SJCRH30 (cell line): ENCODE measurements around the gene A3GALT2. TPM values are rescaled to one million over a fixed set of nuclear protein-coding genes. Genes with fewer than 3 reads are reported as not detected.

Experiments used
- DNase-seq, 2 experiments: peaks; one replicate each; pipeline ENCODE4 v3.0.0-alpha.2; 2015 to 2020
- H3K27ac ChIP-seq: fragments of 250-450 bp; sonication (Bioruptor Pico); 2 replicates; pipeline ENCODE4 v1.5.1; 2020; ENCODE audit warnings: mild to moderate bottlenecking, moderate library complexity
- H3K27me3 ChIP-seq: fragments of 250-450 bp; sonication (Bioruptor Pico); 2 replicates; pipeline ENCODE4 v1.5.1; 2020; ENCODE audit warnings: mild to moderate bottlenecking, moderate library complexity
- H3K36me3 ChIP-seq: fragments of 250-450 bp; sonication (Bioruptor Pico); 2 replicates; pipeline ENCODE4 v1.5.1; 2020; ENCODE audit warnings: mild to moderate bottlenecking, moderate library complexity
- H3K4me1 ChIP-seq: fragments of 250-450 bp; sonication (Bioruptor Pico); 2 replicates; pipeline ENCODE4 v1.5.1; 2020; ENCODE audit warnings: mild to moderate bottlenecking, moderate library complexity
- H3K4me3 ChIP-seq: fragments of 250-450 bp; sonication (Bioruptor Pico); 2 replicates; pipeline ENCODE4 v1.5.1; 2020; ENCODE audit warnings: mild to moderate bottlenecking, moderate library complexity
- H3K9me3 ChIP-seq: fragments of 250-450 bp; sonication (Bioruptor Pico); replicated peaks from 2 replicates; pipeline ENCODE4 v1.5.1; 2020; ENCODE audit warnings: mild to moderate bottlenecking, moderate library complexity
- total RNA-seq: library from RNA; depleted of rRNA; stranded (reverse); fragments of >200 nt; shearing (Covaris generic); gene quantifications from 2 replicates; pipeline ENCODE4 v1.2.3, GENCODE V29; 2014

A3GALT2 gene
- total RNA-seq, 1 experiment from 2014 or later = not detected

DNA sequence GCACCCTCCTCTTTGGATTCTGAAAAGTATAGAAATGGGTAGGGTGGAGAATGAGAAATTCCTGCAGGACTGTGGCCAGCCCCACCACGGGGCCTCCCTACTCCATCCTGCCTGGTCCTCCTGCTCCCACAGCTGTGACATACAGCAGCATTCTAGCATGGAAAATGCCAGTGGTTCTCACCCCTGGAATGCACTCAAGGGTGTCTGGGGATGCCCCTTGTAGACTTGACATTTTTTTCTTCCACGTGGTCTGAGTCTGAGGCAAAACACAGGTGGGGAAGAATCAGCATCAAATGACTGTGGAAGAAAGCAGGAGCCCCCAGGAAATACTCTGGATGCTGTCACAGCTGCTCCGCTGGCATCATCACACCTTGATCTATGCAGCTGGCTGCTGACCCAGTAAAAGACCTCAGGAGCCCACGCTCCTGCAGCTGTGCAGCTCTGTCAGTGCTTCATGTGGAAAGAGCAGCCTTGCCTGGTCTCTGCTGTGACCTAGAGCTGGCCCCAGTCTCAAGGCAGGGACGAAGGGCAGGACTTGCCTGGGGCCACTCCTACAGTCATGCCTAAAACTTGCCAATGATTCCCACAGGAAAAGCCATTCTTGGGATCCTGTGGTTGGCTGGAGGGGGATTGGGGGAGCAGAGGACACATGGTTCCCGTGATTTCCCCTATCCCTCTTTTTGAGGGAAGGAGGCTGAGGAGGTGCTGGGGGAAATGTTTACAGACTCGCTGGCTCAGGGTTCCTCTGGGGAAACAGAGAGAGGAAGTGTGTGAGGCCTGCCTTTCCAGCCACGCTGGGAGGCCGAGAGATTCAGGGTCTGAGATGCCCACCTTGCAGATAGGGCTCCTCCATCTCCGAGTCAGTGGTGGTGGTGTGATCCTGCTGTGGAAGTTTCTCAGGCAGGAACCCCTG is 10.8 kb upstream of the A3GALT2 start:
- Histone ChIP-seq H3K27ac (peak overlapping the region; percentile 80), H3K27me3 (no peaks in the 10 kb centered on the region), H3K9me3 (no peaks in the 10 kb centered on the region), H3K36me3 (peaks cover 79% of the 10 kb centered on the region), H3K4me1 (peaks cover 43% of the 10 kb centered on the region), H3K4me3 (no peak overlapping the region)
- peak; percentile 97 to 98 for DNase-seq

DNA sequence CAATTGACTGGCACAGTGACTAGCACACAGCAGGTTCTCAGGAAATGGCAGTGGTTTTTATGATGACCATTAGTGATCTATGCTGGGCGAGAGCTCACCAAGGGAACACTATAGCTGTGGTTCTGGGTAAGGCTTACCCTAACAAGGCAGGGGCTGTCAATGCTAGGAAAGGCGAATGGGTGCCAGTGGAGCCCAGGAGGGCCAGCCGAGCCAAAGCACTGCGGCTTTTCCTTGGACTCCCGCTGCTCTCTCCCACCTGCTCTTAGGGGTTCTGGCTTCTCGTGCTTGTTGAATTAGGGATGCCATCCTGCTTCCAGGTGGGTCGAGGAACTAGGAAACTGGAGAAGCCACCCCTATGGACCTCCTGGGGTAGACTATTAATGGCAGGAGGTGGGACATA is 10.0 kb upstream of the A3GALT2 start:
- no peak overlapping the region for H3K4me3 ChIP-seq
- H3K27me3 ChIP-seq = no peaks in the 10 kb centered on the region
- no peaks in the 10 kb centered on the region for H3K9me3 ChIP-seq
- peaks cover 41% of the 10 kb centered on the region for H3K4me1 ChIP-seq
- H3K27ac ChIP-seq = peak overlapping the region; percentile 80
- peaks cover 83% of the 10 kb centered on the region for H3K36me3 ChIP-seq
- DNase-seq = no peak

DNA sequence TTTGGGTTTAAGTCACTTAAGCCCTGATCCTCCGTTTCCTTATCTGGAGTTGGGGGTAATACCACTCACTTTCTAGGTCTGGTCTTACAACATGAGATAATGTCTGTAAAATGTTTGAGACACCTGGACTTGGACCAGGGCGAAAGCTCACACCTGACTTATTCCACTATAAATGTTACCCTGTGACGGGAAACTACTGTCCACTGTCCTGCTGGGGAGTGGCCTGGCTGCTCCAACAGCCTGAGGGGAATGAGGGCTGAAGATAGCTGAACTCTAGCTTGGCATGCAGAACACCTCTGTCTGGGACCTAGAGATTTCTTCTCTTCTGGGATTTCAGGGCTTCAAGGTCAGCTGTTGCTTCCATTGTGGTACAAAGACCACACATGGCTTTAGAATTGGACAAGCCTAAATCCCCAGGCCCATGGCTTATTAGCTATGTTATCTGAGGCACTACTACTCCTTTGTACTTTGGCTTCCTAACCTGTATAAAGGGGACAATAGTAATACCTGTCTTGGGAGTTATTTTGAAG is 9.5 kb upstream of the A3GALT2 start:
- H3K4me1 ChIP-seq = peaks cover 41% of the 10 kb centered on the region
- peak overlapping the region; percentile 80 for H3K27ac ChIP-seq
- peaks cover 87% of the 10 kb centered on the region for H3K36me3 ChIP-seq
- peak; percentile 61 to 79 for DNase-seq
- H3K4me3 ChIP-seq = no peak overlapping the region
- H3K9me3 ChIP-seq = no peaks in the 10 kb centered on the region
- H3K27me3 ChIP-seq = no peaks in the 10 kb centered on the region

DNA sequence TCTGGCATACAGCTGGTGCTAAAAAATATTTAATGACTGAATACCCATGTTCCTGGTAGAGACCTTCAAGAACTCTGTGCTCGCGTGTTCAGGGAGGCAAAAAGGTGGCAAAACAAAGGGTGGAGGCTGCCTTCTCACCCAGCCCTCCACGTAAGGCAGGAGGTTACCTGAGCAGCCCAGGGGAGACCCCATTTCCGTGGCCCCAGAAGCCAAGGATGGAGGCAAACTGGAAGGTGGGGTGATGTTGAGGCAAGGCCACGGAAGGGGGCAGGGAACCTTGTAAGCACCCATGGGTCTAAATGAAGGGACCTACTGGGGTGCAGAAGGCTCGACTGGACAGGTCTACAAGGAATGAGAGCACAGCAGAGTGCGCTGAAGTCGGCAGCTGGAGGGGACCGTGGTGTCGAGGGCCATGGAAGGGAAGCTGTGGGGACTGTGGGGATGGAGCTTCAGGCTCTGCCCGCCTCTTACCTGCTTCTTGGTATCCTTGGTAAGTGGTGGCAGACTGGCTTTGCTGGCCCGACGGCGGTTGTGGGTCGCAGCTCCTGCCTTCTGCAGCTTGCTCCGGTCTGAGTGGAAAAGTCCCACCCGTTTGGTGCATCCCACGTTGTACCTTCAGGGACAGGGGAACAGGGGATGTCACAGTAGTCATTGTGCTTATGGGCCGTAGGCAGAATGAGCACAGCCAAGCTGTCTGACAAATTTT is 8.9 kb upstream of the A3GALT2 start:
- H3K27me3 ChIP-seq = no peaks in the 10 kb centered on the region
- peaks cover 87% of the 10 kb centered on the region for H3K36me3 ChIP-seq
- no peaks in the 10 kb centered on the region for H3K9me3 ChIP-seq
- H3K4me3 ChIP-seq = no peak overlapping the region
- no peak for DNase-seq
- peak overlapping the region; percentile 80 for H3K27ac ChIP-seq
- peaks cover 39% of the 10 kb centered on the region for H3K4me1 ChIP-seq

DNA sequence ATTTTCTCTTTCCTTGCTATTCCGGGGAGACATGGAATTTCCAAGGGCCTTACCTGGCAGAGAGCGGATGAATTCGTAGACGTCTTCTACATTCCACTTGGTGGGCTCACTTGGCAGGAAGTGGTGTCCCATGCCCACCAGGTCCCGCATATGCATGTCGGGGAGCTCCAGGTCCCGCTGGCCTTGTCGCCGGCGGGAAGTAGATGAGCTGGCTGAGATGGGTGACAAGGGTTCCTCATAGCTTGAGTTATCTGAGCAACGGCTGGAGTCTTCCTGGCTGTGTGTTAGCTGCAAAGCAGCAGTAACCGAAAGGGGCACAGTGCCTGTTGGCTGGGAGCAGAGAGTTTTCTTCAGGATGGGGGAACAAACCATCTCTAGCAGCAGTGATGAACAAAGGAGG is 7.9 kb upstream of the A3GALT2 start:
- no peak overlapping the region for H3K4me3 ChIP-seq
- H3K4me1 ChIP-seq = peaks cover 39% of the 10 kb centered on the region
- no peak overlapping the region for H3K27ac ChIP-seq
- no peaks in the 10 kb centered on the region for H3K27me3 ChIP-seq
- DNase-seq = no peak
- no peaks in the 10 kb centered on the region for H3K9me3 ChIP-seq
- peaks cover 88% of the 10 kb centered on the region for H3K36me3 ChIP-seq

DNA sequence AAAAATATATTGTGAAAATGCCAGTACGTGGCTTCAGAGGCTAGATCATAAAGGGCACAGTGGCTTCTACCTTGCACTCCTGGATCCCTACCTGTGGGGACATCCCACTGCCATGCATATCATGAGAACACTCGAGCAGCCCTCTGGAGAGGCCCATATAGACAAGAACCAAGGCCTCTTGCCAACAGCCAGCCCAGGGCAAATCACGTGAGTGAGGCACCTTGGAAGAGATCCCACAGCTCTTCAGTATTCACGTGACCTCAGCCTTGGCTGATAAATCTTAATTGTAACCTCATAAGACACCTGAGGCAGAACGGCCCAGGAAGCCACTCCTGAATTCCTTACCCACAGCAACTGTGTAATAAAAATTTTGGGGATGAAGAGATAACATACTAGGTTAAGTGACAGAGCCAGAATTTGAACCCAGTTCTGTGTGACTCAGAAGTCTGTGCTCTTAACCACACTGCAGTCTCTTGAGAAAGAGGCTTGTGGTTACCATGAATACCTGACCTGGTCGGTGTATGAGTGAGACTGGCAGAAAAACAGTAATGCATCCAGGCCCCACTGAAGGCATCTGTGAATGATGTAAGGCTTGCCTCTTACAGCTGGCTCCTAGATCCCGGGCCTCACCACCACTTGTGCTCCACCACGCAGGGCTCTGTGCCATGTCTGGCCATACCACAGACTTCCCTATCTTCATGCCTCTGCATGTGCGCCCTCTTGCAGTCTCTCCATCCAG is 6.9 kb upstream of the A3GALT2 start:
- Histone ChIP-seq H3K27me3 (no peaks in the 10 kb centered on the region), H3K4me1 (peaks cover 29% of the 10 kb centered on the region), H3K4me3 (no peak overlapping the region), H3K36me3 (peaks cover 90% of the 10 kb centered on the region), H3K27ac (no peak overlapping the region), H3K9me3 (no peaks in the 10 kb centered on the region)
- peak; percentile 46 to 58 for DNase-seq

DNA sequence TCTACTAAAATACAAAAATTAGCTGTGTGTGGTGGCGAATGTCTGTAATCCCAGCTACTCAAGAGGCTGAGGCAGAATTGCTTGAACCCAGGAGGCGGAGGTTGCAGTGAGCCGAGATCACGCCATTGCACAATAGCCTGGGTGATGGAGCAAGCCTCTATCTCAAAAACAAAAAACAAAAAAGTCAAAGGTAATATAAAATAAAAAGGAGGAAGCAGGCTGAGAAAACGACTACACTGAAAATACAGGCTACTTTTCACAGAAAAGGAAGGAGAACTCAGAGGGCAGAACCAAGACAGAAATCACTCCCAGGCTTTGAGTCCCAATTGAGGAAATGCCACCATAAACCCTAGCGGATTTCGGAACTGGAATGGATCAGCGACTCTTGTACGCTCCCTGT is 5.9 kb upstream of the A3GALT2 start:
- Histone ChIP-seq H3K36me3 (peaks cover 87% of the 10 kb centered on the region), H3K4me3 (no peak overlapping the region), H3K27me3 (no peaks in the 10 kb centered on the region), H3K27ac (no peak overlapping the region), H3K4me1 (peaks cover 19% of the 10 kb centered on the region), H3K9me3 (no peaks in the 10 kb centered on the region)
- DNase-seq = no peak

DNA sequence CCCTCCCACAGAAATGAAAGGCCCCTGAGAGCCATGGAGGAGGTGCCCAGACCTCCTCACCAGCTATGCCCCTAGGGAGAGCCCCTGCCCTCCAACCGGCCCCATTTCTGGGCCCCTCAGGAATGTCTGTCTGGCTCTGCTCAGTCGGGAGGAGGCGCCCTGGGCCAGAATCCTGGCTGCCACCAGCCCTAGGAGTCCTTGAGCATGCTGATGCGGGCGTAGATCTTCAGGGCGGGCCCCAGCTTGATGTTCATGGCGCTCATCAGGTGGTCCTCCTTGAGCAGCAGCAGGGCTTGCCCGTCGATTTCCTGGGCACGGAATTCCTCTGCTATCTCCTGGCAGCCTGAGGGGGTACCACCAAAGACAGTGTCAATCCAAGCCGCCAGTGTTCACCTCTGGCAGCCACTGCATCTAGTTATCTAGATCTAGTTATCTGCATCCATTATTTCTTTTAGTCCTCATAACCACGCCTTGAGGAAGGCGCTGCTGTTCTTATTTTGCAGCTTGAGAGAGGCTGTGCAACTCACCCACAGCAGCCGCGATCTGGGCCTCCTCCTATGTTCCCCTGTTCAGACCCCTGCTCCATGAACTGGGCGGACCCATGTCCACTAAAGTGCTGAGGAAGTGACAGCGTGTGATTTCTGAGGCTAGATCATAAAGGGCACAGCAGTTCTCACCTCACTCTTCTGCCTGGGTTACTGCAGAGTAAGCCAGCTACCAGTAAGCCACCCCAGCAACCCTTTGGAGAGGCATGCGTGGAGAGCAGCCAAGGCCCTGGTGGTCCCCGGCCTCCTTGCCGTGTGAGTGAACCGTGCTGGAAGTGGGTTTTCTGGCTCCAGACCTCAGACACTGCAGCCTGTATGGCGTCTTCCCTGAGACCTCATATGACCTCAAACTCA is 4.0 kb upstream of the A3GALT2 start:
- H3K27ac ChIP-seq = no peak overlapping the region
- no peaks in the 10 kb centered on the region for H3K9me3 ChIP-seq
- no peaks in the 10 kb centered on the region for H3K27me3 ChIP-seq
- no peak overlapping the region for H3K4me3 ChIP-seq
- peaks cover 73% of the 10 kb centered on the region for H3K36me3 ChIP-seq
- H3K4me1 ChIP-seq = peaks cover 3% of the 10 kb centered on the region; the same call in 1 of the 2 replicates
- no peak for DNase-seq

DNA sequence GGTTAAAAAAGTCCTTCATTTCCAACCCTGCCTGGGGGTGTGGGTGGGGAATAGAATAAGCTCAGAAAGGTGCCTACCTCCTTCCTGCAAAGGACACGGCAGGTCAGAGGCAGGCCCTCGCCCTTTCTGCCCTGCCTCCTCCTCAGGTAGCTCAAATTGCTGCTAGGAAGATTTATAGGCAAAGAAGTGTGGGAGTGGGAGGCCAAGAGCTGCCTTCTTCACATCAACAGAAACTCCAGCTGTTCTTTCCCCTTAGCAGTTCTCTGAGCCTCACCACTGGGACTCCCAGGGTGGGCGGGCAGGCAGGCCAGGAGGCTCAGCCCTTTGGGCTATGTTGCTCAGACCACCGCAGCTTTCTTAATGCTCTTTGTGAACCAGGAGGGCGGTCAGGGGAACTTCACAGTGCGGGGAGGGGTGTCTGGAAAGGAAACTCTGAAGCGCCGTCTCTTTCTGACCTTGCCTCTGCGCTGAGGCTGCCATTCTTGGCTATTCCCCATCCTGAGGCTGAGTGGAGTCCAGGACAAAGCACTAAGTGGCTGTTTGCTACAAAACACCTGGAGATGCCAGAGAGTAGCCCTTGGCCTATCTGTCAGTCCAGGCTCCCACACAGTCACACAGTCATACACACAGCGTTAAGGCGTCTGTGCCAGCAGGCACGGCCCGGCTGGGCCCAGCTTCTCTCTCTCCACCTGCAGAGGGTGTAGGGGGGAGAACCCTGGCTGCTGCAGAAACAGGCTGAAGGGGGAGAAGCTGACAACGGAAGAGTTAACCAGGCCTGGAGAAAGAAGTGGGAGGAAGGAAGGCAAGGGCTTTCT is 3.0 kb upstream of the A3GALT2 start:
- H3K27ac ChIP-seq = no peak overlapping the region
- H3K36me3 ChIP-seq = peaks cover 62% of the 10 kb centered on the region
- DNase-seq = no peak

DNA sequence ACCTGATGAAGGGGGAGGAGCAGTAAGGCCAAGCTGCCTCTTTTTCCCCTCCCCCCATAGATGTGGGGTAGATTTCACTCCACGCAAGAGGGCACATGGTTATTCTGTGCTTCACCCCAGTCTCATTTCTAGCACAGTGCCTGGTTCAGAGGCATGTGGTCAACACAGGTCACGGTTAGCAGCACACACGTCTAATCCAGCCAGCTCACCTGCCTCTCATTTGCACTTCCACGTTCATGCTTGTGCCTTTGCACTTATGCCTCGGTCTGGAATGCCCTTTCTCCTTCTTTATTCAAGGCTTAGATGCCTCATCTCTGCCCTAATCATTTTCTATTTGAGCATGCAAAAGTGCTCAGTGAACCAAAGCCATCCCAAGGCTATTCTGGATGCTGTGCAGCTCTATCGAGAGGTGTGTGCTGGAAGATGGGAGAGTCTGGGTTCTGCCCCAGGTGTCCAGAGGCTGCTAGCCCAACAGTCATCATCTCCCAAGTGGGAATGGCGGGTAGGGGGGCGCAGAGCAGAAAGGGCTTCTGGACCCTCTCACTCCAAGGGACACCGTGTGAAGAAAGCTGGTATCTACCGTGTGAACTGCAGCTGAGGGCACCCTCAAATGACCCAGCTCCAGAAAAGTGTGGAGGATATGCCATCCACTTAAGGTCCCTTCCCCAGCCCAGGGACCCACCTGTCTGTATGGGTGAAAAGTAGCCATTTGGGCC is 2.1 kb upstream of the A3GALT2 start:
- Histone ChIP-seq H3K36me3 (peaks cover 54% of the 10 kb centered on the region), H3K27me3 (no peaks in the 10 kb centered on the region), H3K4me1 (no peaks in the 10 kb centered on the region), H3K4me3 (no peak overlapping the region), H3K27ac (no peak overlapping the region), H3K9me3 (no peaks in the 10 kb centered on the region)
- DNase-seq = no peak

More for the DNA sequence above, 3.0 kb upstream of the A3GALT2 start:
- no peak overlapping the region for H3K4me3 ChIP-seq
- H3K4me1 ChIP-seq = no peaks in the 10 kb centered on the region
- H3K27me3 ChIP-seq = no peaks in the 10 kb centered on the region
- no peaks in the 10 kb centered on the region for H3K9me3 ChIP-seq

DNA sequence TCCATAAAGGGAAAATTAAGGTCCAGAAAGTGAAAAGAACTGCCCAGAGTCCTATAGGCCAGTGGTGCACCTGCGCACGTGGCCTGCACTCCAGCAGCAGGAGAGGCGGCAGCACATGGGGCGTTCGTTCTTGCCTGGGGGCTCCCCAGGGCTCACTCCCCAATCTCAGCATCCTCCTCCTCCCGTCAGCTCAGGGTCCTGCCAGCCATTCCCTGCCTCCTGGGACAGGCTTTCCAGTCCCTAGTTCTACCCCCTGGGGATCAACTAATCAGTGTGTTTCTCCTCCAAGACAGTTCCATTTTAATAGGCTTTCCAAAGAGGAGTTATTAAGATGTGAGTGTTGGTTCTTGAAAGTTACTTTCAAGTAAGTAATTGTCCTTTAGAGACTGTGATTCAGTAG is 1.2 kb upstream of the A3GALT2 start:
- Histone ChIP-seq H3K4me3 (no peak overlapping the region), H3K27ac (no peak overlapping the region), H3K36me3 (peaks cover 45% of the 10 kb centered on the region), H3K27me3 (no peaks in the 10 kb centered on the region), H3K4me1 (no peaks in the 10 kb centered on the region), H3K9me3 (no peaks in the 10 kb centered on the region)
- DNase-seq = no peak

DNA sequence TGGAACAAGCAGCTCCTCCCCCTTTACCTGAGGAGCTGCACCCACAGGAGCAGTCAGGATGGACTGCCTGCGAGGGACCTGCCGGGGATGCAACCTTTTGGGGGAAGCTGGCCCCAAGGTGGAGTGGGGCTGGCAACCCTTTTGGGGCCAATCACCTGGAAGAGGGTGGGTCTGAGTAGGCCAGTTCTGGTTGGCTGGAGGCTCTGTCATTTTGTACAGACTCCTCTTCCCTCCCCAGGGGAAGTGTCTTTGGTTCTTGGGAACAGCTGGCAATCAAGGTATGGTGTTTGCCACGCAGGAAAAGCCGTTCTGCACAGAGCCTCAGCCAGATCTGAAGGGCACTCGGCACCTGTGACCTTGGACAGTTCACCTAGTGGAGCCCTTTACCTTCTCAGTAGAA is 280 bp upstream of the A3GALT2 start:
- peaks cover 35% of the 10 kb centered on the region for H3K36me3 ChIP-seq
- DNase-seq = no peak
- no peaks in the 10 kb centered on the region for H3K9me3 ChIP-seq
- H3K4me3 ChIP-seq = no peak overlapping the region
- H3K4me1 ChIP-seq = no peaks in the 10 kb centered on the region
- no peak overlapping the region for H3K27ac ChIP-seq
- H3K27me3 ChIP-seq = no peaks in the 10 kb centered on the region
